ENCODE measurements around the gene HBM. TPM values are rescaled to one million over a fixed set of nuclear protein-coding genes. Genes with fewer than 3 reads are reported as not detected.
"Not testable (repeated sequence)": the region's sequence is repeated elsewhere in the genome, so short reads cannot be mapped to it uniquely, and the experiment has no call there.

Gene HBM
- total RNA-seq, 2 donors from 2014 or later, result not detected

GRCh38 chr16:168424-168823 lies 2.6 kb downstream of the HBM start:
- Mint-ChIP-seq H3K4me1 (peaks cover 5% of the 10 kb centered on the region), H3K4me3 (no peak overlapping the region), H3K27ac (no peak overlapping the region), H3K27me3 (ENCODE audit: insufficient read depth) (peaks cover 73% of the 10 kb centered on the region), H3K9me3 (no peaks in the 10 kb centered on the region), H3K36me3 (ENCODE audit: low read depth) (no peaks in the 10 kb centered on the region)
- no peak for DNase-seq
- H3K36me3 ChIP-seq (ENCODE audit: control insufficient read depth, insufficient read depth, low read length), result no peaks in the 10 kb centered on the region
- H3K4me3 ChIP-seq (ENCODE audit: low read length), result no peak overlapping the region
- H3K9ac ChIP-seq (ENCODE audit: extremely low read depth, low read length, poor library complexity, severe bottlenecking), result no peak overlapping the region
- H3K27ac ChIP-seq (ENCODE audit: low read depth, low read length), result no peak overlapping the region
- H3K27me3 ChIP-seq (ENCODE audit: control insufficient read depth, insufficient read depth, low read length, poor library complexity, severe bottlenecking), result peaks cover 80% of the 10 kb centered on the region
- WGBS, 2 experiments (ENCODE audit: insufficient coverage in 1 of 2, insufficient read length in 1 of 2), result 83 to 87% methylated on average over 3 to 6 of the region's 6 CpGs
- no peaks in the 10 kb centered on the region for H3K4me1 ChIP-seq (ENCODE audit: control insufficient read depth, insufficient read depth, low read length)
- TF ChIP-seq CTCF (conservative IDR thresholded peaks at IDR 0.05), result no peak
- H3K9me3 ChIP-seq (ENCODE audit: control insufficient read depth, low read length), result no peaks in the 10 kb centered on the region

- Histone ChIP-seq H3K27ac (ENCODE audit: low read depth, low read length) (no peak overlapping the region), H3K9ac (ENCODE audit: extremely low read depth, low read length, poor library complexity, severe bottlenecking) (no peak overlapping the region), H3K4me1 (ENCODE audit: control insufficient read depth, insufficient read depth, low read length) (no peaks in the 10 kb centered on the region), H3K27me3 (ENCODE audit: control insufficient read depth, insufficient read depth, low read length, poor library complexity, severe bottlenecking) (peaks cover 82% of the 10 kb centered on the region), H3K36me3 (ENCODE audit: control insufficient read depth, insufficient read depth, low read length) (no peaks in the 10 kb centered on the region), H3K9me3 (ENCODE audit: control insufficient read depth, low read length) (no peaks in the 10 kb centered on the region), H3K4me3 (ENCODE audit: low read length) (no peak overlapping the region)
- no peak for TF ChIP-seq CTCF (conservative IDR thresholded peaks at IDR 0.05)
- H3K4me3 Mint-ChIP-seq, result no peak overlapping the region
- DNase-seq, result no peak
- H3K4me1 Mint-ChIP-seq, result peaks cover 5% of the 10 kb centered on the region
- peaks cover 78% of the 10 kb centered on the region for H3K27me3 Mint-ChIP-seq (ENCODE audit: insufficient read depth)
- no peak overlapping the region for H3K27ac Mint-ChIP-seq
- no peaks in the 10 kb centered on the region for H3K9me3 Mint-ChIP-seq
- no peaks in the 10 kb centered on the region for H3K36me3 Mint-ChIP-seq (ENCODE audit: low read depth)
- 59 to 75% methylated on average over 1 to 3 of the region's 3 CpGs for WGBS, 2 experiments (ENCODE audit: insufficient coverage in 1 of 2, insufficient read length in 1 of 2)
Measured at GRCh38 chr16:169014-169413, 3.2 kb downstream of the HBM start.

- H3K9me3 ChIP-seq (ENCODE audit: control insufficient read depth, low read length); H3K27ac Mint-ChIP-seq; H3K4me1 ChIP-seq (ENCODE audit: control insufficient read depth, insufficient read depth, low read length); H3K36me3 ChIP-seq (ENCODE audit: control insufficient read depth, insufficient read depth, low read length); H3K36me3 Mint-ChIP-seq (ENCODE audit: low read depth); H3K9ac ChIP-seq (ENCODE audit: extremely low read depth, low read length, poor library complexity, severe bottlenecking); H3K4me3 Mint-ChIP-seq; H3K4me3 ChIP-seq (ENCODE audit: low read length); H3K27ac ChIP-seq (ENCODE audit: low read depth, low read length); H3K9me3 Mint-ChIP-seq: not testable (repeated sequence)
- Mint-ChIP-seq H3K27me3 (ENCODE audit: insufficient read depth) (peaks cover 85% of the 10 kb centered on the region), H3K4me1 (peaks cover 12% of the 10 kb centered on the region)
- H3K27me3 ChIP-seq (ENCODE audit: control insufficient read depth, insufficient read depth, low read length, poor library complexity, severe bottlenecking), result peaks cover 90% of the 10 kb centered on the region
- peak; percentile 84 for DNase-seq
- WGBS, 2 experiments (ENCODE audit: insufficient coverage in 1 of 2, insufficient read length in 1 of 2), result 2 to 5% methylated on average over 3 to 5 of the region's 5 CpGs
Measured at GRCh38 chr16:170088-170507, 4.3 kb downstream of the HBM start.

- 88% methylated on average over 1 of the region's 1 CpG; no CpG with 5 or more reads in 1 of the 2 experiments for WGBS, 2 experiments (ENCODE audit: insufficient coverage in 1 of 2, insufficient read length in 1 of 2)
- no peak for TF ChIP-seq CTCF (conservative IDR thresholded peaks at IDR 0.05)
- H3K27me3 ChIP-seq (ENCODE audit: control insufficient read depth, insufficient read depth, low read length, poor library complexity, severe bottlenecking), result peaks cover 90% of the 10 kb centered on the region
- Mint-ChIP-seq H3K4me1 (peaks cover 18% of the 10 kb centered on the region), H3K9me3 (no peaks in the 10 kb centered on the region), H3K36me3 (ENCODE audit: low read depth) (no peaks in the 10 kb centered on the region), H3K27ac (no peak overlapping the region), H3K4me3 (no peak overlapping the region), H3K27me3 (ENCODE audit: insufficient read depth) (peaks cover 85% of the 10 kb centered on the region)
- no peak for DNase-seq
- H3K9ac ChIP-seq (ENCODE audit: extremely low read depth, low read length, poor library complexity, severe bottlenecking), result no peak overlapping the region
- no peak overlapping the region for H3K4me3 ChIP-seq (ENCODE audit: low read length)
- H3K36me3 ChIP-seq (ENCODE audit: control insufficient read depth, insufficient read depth, low read length), result no peaks in the 10 kb centered on the region
- H3K4me1 ChIP-seq (ENCODE audit: control insufficient read depth, insufficient read depth, low read length), result no peaks in the 10 kb centered on the region
- no peak overlapping the region for H3K27ac ChIP-seq (ENCODE audit: low read depth, low read length)
- no peaks in the 10 kb centered on the region for H3K9me3 ChIP-seq (ENCODE audit: control insufficient read depth, low read length)
Measured at GRCh38 chr16:170788-171187, 5.0 kb downstream of the HBM start.

GRCh38 chr16:172374-172941 lies 6.7 kb downstream of the HBM start, which contains the start of gene HBA2:
HBA2 (plus strand) TSS chr16:172876; CDS start chr16:172913, 37 bp downstream.
- Mint-ChIP-seq H3K27me3 (ENCODE audit: insufficient read depth) (peaks cover 77% of the 10 kb centered on the region), H3K4me1 (peaks cover 16% of the 10 kb centered on the region)
- not testable (repeated sequence) for H3K27ac ChIP-seq (ENCODE audit: low read depth, low read length); H3K4me3 ChIP-seq (ENCODE audit: low read length); H3K4me3 Mint-ChIP-seq; DNase-seq; H3K36me3 ChIP-seq (ENCODE audit: control insufficient read depth, insufficient read depth, low read length); H3K9me3 Mint-ChIP-seq; H3K36me3 Mint-ChIP-seq (ENCODE audit: low read depth); H3K9me3 ChIP-seq (ENCODE audit: control insufficient read depth, low read length); H3K27ac Mint-ChIP-seq; H3K4me1 ChIP-seq (ENCODE audit: control insufficient read depth, insufficient read depth, low read length); H3K9ac ChIP-seq (ENCODE audit: extremely low read depth, low read length, poor library complexity, severe bottlenecking)
- H3K27me3 ChIP-seq (ENCODE audit: control insufficient read depth, insufficient read depth, low read length, poor library complexity, severe bottlenecking), result peaks cover 83% of the 10 kb centered on the region
- WGBS, 2 experiments (ENCODE audit: insufficient coverage in 1 of 2, insufficient read length in 1 of 2), result no CpG with 5 or more reads among the region's 74 CpGs
